GM11168 (cell line): ENCODE measurements around the gene UTF1.

Experiments used
- in situ Hi-C: fragments of 300-500 bp; cut with MboI; formaldehyde crosslinking; loops from one replicate; pipeline ENCODE4 v1.12.0; 2022; ENCODE audit warnings: low sequenced_read_pairs; ENCODE audit not compliant: unreplicated experiment

The UTF1 gene

DNA sequence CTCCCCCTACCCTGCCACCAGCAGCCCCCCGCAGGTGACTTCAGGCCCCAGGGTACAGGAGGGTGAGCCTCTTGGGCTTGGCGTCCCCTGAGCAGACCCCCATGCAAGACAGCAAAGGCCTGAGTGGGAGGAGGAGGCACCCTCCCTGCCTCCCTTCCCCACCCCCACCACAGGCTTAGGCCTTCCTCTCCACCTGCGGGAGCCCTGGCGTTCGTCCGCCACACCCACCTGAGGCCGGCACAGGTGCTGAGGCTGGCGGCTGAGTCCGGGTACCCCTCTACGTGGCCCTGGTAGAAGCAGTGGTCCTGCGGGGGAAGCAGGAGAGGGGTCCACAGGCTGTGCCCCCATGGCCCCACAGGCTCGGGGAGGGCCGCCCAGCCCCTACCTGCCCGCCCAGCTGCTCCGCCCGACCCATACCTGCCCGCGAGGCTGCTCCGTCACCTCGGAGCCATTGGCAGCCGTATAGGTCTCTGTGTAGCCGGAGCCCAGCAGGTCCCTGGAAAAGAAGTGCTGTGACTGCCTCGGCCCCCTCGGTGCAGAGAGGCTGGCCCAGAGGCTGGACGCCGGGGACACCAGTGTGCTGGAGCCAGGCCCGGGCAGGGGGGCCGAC is 43.6 kb downstream of the UTF1 start:
- in situ Hi-C loops = no loop called here

GRCh38 chr10:133274751-133275683 is 45.0 kb downstream of the UTF1 start:
- in situ Hi-C loops = no loop called here

DNA sequence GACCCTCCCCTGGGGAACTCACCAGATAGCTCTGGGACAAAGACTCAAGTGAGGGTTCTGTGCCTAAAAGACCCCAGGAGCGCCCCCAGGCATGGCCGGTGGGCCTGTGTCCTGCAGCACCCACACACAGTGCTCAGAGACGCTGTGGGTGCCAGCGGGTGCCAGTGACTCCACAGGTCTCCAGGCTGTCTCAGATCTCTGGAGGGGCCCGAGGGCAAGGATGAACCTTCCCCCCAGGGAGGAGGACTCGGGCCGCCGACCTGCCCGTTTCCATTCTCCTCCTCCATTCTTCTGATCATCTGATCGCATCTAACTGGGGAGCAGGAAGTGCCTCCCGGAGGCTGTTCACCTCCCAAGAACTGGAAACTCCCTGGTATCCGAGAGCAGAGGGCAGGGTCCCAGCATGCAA is 45.7 kb downstream of the UTF1 start:
- in situ Hi-C loops = no loop called here

- in situ Hi-C loops = no loop called here
Observed at GRCh38 chr10:133276100-133276434, 46.0 kb downstream of the UTF1 start.

- in situ Hi-C loops = no loop called here
Observed at GRCh38 chr10:133276435-133277201, 46.6 kb downstream of the UTF1 start, which contains the start of gene ADAM8. Gene ADAM8 (minus strand): TSS chr10:133276868. CDS start chr10:133276817, 51 bp downstream.

- in situ Hi-C loops = no loop called here
Observed at GRCh38 chr10:133277277-133277992, 47.4 kb downstream of the UTF1 start.

DNA sequence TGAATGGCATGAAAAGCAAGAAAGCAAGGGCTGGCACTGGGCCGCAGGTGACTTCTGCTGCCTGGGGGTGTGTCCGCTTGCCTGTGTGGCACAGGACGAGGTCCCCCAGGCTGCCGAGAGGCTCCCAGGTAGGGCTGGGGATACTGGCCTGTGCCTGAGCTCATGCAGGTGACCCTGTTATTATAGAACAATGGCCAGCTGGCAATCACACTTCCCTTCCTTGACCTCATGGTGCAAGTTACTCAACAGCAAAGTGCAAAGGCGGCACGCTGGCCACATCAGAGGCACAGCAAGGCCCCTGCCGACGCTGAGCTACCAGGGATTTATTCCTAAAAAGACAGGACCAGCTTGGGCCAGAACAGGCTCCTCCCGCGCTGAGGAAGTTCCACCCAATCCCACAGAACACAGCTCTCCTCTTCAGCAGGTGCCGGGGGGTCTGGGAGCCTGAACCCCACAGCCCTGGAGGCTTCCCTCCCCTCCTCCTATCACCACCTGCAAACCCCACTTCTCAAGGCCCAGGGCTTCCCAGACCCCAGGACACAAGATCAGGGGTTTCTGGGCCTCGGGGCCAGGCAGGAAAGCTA is 48.1 kb downstream of the UTF1 start:
- in situ Hi-C loops = no loop called here

GRCh38 chr10:133278577-133279265 is 48.7 kb downstream of the UTF1 start:
- in situ Hi-C loops = no loop called here

- in situ Hi-C loops = no loop called here
Observed at GRCh38 chr10:133279326-133280226, 49.6 kb downstream of the UTF1 start.

DNA sequence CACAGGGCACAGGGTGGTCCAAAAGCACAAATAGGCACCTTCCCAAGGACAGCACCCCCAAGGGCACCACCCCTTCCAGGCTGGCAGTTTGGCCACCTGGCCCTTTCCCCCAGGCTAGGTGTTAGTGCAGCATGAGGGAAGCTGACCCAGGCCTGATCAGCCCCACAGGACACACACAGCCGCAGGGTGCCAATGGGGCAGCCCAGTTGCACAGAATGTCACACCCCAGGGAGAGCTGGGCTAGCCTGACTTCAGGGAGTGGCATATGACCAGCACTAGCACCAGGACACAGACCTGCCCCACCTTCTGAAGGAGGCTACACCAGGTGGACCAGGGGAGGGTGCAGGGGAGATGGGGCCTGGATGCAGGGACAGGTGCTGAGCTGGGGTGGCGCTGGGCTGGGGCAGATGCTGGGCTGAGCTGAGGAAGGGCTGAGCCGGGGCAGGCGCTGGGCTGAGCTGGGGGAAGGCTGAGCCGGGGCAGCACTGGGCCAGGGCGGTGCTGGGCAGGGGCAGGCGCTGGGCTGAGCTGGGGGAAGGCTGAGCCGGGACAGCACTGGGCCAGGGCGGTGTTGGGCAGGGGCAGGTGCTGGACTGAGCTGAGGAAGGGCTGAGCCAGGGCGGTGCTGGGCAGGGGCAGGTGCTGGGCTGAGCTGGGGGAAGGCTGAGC is 50.5 kb downstream of the UTF1 start:
- in situ Hi-C loops = no loop called here

- in situ Hi-C loops = no loop called here
Observed at GRCh38 chr10:133281084-133281483, 51.1 kb downstream of the UTF1 start.
